ENCODE results near the gene NRN1. TPM values are rescaled to one million over a fixed set of nuclear protein-coding genes. Genes with fewer than 3 reads are reported as not detected.
"Not testable (repeated sequence)": the region's sequence is repeated elsewhere in the genome, so short reads cannot be mapped to it uniquely, and the experiment has no call there.

Gene NRN1
- total RNA-seq, 1 experiment from 2014 or later = 40.7 TPM

GRCh38 chr6:5984150-5985089 is 22.3 kb downstream of the NRN1 start:
- no peak for DNase-seq (ENCODE audit: low read depth)

- DNase-seq (ENCODE audit: low read depth) = peak; percentile 95
Measured at GRCh38 chr6:5981126-5982026, 25.3 kb downstream of the NRN1 start.

GRCh38 chr6:5979650-5980420 is 26.9 kb downstream of the NRN1 start:
- DNase-seq (ENCODE audit: low read depth) = peak; percentile 92

- no peak for DNase-seq (ENCODE audit: low read depth)
Measured at GRCh38 chr6:5976811-5977210, 29.9 kb downstream of the NRN1 start.

GRCh38 chr6:5968817-5969734 is 37.6 kb downstream of the NRN1 start:
- peak; percentile 65 for DNase-seq (ENCODE audit: low read depth)

- not testable (repeated sequence) for DNase-seq (ENCODE audit: low read depth)
Measured at GRCh38 chr6:5968036-5968435, 38.7 kb downstream of the NRN1 start.

GRCh38 chr6:5967594-5967993 is 39.1 kb downstream of the NRN1 start:
- peak; percentile 57 for DNase-seq (ENCODE audit: low read depth)

- DNase-seq (ENCODE audit: low read depth) = no peak
Measured at GRCh38 chr6:5962794-5963193, 43.9 kb downstream of the NRN1 start.

GRCh38 chr6:5961836-5962235 is 44.9 kb downstream of the NRN1 start:
- no peak for DNase-seq (ENCODE audit: low read depth)

- no peak for DNase-seq (ENCODE audit: low read depth)
Measured at GRCh38 chr6:5960456-5960855, 46.3 kb downstream of the NRN1 start.

GRCh38 chr6:5958921-5959320 is 47.8 kb downstream of the NRN1 start:
- DNase-seq (ENCODE audit: low read depth) = no peak

- DNase-seq (ENCODE audit: low read depth) = no peak
Measured at GRCh38 chr6:5956939-5957338, 49.8 kb downstream of the NRN1 start.

GRCh38 chr6:5950361-5950785 is 56.4 kb downstream of the NRN1 start:
- DNase-seq (ENCODE audit: low read depth) = peak; percentile 38

Data from LHCN-M2 (cell line).